ENCODE results near the gene FOXO1.

GRCh38 chr13:40588101-40588500, 78.3 kb downstream of the FOXO1 start:
- no peak for TF ChIP-seq POLR2A (IDR thresholded peaks at IDR 0.05)
- TF ChIP-seq CTCF (IDR thresholded peaks at IDR 0.05), result no peak
